ENCODE measurements around the gene KRTAP6-2.

DNA sequence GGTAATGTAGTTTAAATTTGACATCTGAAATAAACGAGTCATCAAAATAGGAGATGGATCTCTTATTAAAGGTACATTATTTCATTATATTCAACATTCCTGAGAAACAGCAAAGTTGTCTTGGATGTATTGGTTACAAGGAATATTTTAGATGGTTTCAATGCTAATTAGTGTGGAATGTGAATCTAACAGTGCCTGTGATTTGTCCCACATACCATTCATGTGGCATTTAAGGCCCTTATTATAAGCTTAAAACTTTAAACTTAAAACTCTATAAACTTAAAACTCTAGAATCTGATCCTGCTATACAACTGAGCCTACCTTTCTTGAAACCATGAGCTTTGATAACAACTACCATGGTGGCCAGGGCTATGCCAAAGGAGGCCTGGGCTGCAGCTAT lies 2.1 kb upstream of the KRTAP6-2 start, which contains the start of gene KRTAP22-1:
- TF ChIP-seq MAFK (IDR thresholded peaks at IDR 0.05; ENCODE audit: low read depth, low read length) (no peak), SIN3A (conservative IDR thresholded peaks at IDR 0.05 in 1 of 2, IDR thresholded peaks at IDR 0.05 in 1 of 2; ENCODE audit: low read depth in 1 of 2, low read length in 2 of 2) (no peak), KDM1A (IDR thresholded peaks at IDR 0.05; ENCODE audit: borderline replicate concordance, low read length) (no peak), CHD1 (IDR thresholded peaks at IDR 0.05; ENCODE audit: low read depth, low read length) (no peak), YY1 (IDR thresholded peaks at IDR 0.05; ENCODE audit: low read depth, low read length) (no peak), GABPA (IDR thresholded peaks at IDR 0.05; ENCODE audit: borderline replicate concordance, insufficient read depth, low read length) (no peak)
- TF ChIP-seq, protein P1, sequence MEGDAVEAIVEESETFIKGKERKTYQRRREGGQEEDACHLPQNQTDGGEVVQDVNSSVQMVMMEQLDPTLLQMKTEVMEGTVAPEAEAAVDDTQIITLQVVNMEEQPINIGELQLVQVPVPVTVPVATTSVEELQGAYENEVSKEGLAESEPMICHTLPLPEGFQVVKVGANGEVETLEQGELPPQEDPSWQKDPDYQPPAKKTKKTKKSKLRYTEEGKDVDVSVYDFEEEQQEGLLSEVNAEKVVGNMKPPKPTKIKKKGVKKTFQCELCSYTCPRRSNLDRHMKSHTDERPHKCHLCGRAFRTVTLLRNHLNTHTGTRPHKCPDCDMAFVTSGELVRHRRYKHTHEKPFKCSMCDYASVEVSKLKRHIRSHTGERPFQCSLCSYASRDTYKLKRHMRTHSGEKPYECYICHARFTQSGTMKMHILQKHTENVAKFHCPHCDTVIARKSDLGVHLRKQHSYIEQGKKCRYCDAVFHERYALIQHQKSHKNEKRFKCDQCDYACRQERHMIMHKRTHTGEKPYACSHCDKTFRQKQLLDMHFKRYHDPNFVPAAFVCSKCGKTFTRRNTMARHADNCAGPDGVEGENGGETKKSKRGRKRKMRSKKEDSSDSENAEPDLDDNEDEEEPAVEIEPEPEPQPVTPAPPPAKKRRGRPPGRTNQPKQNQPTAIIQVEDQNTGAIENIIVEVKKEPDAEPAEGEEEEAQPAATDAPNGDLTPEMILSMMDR (IDR thresholded peaks at IDR 0.05; ENCODE audit: control extremely low read depth in 1 of 3, insufficient read depth in 1 of 3, low read depth in 1 of 3, low read length in 3 of 3), result no peak
